GM06990 (cell line): Measurements from ENCODE around the gene MYL9.

Source experiments
- DNase-seq: peaks from one replicate; pipeline ENCODE4 v3.0.0-alpha.2; 2011; ENCODE audit not compliant: insufficient read length; ENCODE audit errors: extremely low read depth
- H3K27me3 ChIP-seq: replicated peaks from 2 replicates; pipeline ENCODE4 v1.6.0; 2011; ENCODE audit warnings: low read length; ENCODE audit not compliant: control insufficient read depth, insufficient read depth
- H3K36me3 ChIP-seq: 2 replicates; pipeline ENCODE4 v1.5.1; 2011; ENCODE audit warnings: low read length; ENCODE audit not compliant: control insufficient read depth, insufficient read depth
- H3K4me3 ChIP-seq: replicated peaks from 2 replicates; pipeline ENCODE4 v1.5.1; 2011; ENCODE audit warnings: low read depth, mild to moderate bottlenecking, control low read depth, low read length
- CTCF ChIP-seq: IDR thresholded peaks from 2 replicates; pipeline ENCODE4 v1.5.1; 2011; ENCODE audit warnings: low read length, control low read depth, mild to moderate bottlenecking, inconsistent platforms; ENCODE audit not compliant: insufficient read depth, poor library complexity, severe bottlenecking

The MYL9 gene

GRCh38 chr20:36541768-36542488 lies 609 bp downstream of the MYL9 start:
- Histone ChIP-seq H3K4me3 (peak overlapping the region; percentile 68), H3K27me3 (no peaks in the 10 kb centered on the region), H3K36me3 (no peaks in the 10 kb centered on the region)
- DNase-seq, result no peak
- peak; percentile 57 for TF ChIP-seq CTCF

- no peak for TF ChIP-seq CTCF
- H3K4me3 ChIP-seq, result no peak overlapping the region
Measured at GRCh38 chr20:36542516-36543183, 1.3 kb downstream of the MYL9 start.

GRCh38 chr20:36543184-36544133 lies 2.1 kb downstream of the MYL9 start:
- no peak for TF ChIP-seq CTCF
- no peak overlapping the region for H3K4me3 ChIP-seq

More at GRCh38 chr20:36542516-36543183, 1.3 kb downstream of the MYL9 start:
- Histone ChIP-seq H3K27me3 (no peaks in the 10 kb centered on the region), H3K36me3 (no peaks in the 10 kb centered on the region)
- no peak for DNase-seq

GRCh38 chr20:36544134-36545018 lies 3.1 kb downstream of the MYL9 start:
- no peak for TF ChIP-seq CTCF
- no peaks in the 10 kb centered on the region for H3K36me3 ChIP-seq
- no peak overlapping the region for H3K4me3 ChIP-seq
- DNase-seq, result no peak
- no peaks in the 10 kb centered on the region for H3K27me3 ChIP-seq

More at GRCh38 chr20:36543184-36544133, 2.1 kb downstream of the MYL9 start:
- Histone ChIP-seq H3K36me3 (no peaks in the 10 kb centered on the region), H3K27me3 (no peaks in the 10 kb centered on the region)
- no peak for DNase-seq

- DNase-seq, result no peak
- H3K36me3 ChIP-seq, result no peaks in the 10 kb centered on the region
- H3K27me3 ChIP-seq, result no peaks in the 10 kb centered on the region
- TF ChIP-seq CTCF, result no peak
- H3K4me3 ChIP-seq, result no peak overlapping the region
Measured at GRCh38 chr20:36546111-36546736, 4.9 kb downstream of the MYL9 start.
